AG09309 (cell line): Measurements from ENCODE around the gene FOSL2.

ENCODE experiments used
- DNase-seq: peaks from one replicate; pipeline ENCODE4 v3.0.0-alpha.2; 2010; ENCODE audit warnings: low read depth
- H3K4me3 ChIP-seq: 2 replicates; pipeline ENCODE4 v1.5.1; 2011; ENCODE audit warnings: mild to moderate bottlenecking, low read depth, low read length, moderate library complexity; ENCODE audit not compliant: control insufficient read depth
- TF ChIP-seq, protein P1 (sequence below): IDR thresholded peaks from 2 replicates; pipeline ENCODE4 v1.5.1; 2011; ENCODE audit warnings: mild to moderate bottlenecking, low read depth, low read length, inconsistent platforms; ENCODE audit not compliant: insufficient read depth, control insufficient read depth; ENCODE audit errors: missing control alignments

The FOSL2 gene

DNA sequence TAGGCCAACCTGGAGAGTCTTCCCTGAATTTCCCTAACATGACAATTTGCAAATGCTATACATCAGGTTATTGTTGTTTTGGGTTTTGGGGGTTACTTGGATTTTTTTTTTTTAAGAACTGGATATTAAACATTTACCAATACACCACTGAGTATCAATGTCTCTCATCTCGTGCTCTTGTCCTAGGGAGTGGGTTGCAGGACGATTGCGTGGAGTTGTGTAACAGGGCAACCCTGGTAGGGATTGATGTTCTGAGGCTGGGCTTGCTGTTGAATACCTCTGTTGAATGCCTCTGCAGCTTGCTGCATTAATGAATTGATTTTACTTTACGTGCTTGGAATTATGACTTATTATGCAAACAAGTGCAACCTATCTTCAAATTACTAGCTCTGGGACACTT is 18.8 kb upstream of the FOSL2 start:
- TF ChIP-seq, protein P1, sequence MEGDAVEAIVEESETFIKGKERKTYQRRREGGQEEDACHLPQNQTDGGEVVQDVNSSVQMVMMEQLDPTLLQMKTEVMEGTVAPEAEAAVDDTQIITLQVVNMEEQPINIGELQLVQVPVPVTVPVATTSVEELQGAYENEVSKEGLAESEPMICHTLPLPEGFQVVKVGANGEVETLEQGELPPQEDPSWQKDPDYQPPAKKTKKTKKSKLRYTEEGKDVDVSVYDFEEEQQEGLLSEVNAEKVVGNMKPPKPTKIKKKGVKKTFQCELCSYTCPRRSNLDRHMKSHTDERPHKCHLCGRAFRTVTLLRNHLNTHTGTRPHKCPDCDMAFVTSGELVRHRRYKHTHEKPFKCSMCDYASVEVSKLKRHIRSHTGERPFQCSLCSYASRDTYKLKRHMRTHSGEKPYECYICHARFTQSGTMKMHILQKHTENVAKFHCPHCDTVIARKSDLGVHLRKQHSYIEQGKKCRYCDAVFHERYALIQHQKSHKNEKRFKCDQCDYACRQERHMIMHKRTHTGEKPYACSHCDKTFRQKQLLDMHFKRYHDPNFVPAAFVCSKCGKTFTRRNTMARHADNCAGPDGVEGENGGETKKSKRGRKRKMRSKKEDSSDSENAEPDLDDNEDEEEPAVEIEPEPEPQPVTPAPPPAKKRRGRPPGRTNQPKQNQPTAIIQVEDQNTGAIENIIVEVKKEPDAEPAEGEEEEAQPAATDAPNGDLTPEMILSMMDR = no peak
- no peak overlapping the region for H3K4me3 ChIP-seq
- DNase-seq = no peak

DNA sequence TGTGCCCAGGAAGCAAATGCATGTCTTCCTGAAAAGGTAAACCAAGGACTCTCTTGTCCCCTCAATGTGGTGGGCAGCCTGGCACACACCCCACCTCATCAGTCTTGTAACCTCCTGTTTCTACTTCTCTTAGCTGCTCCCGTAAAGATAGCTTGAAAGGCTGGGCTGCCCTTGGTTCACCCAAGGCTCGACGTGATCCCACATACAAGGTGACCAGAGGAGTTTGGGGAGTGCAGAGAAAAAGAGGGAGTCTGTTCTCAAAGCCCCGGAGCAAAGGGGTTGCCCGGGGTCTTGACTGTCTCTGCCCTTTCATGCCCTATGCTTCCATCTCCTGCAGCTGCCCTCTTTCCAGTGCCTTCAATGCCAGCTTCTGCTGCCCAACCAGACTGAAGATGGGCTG is 18.3 kb upstream of the FOSL2 start:
- DNase-seq = no peak
- no peak overlapping the region for H3K4me3 ChIP-seq
- TF ChIP-seq, protein P1 = no peak

DNA sequence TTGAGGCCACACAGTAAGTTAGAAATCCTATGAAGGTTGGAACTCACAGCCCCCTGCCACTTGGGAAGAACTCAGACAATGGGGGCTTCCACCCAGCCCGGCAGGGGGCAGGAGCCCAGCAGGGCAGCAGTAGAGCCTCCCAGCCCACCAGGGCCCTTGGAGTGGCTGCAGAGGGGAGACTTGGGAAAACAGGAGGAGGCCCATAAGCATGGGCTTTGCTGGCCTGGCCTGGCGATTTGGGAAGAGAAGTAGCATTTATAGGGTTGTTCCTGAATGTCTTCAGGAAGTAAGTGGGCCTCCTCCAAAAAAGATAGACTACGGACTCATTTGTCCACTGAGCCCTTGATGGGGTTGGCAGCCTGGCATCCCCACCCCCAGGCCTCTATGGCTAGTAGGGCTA is 17.4 kb upstream of the FOSL2 start:
- no peak overlapping the region for H3K4me3 ChIP-seq
- TF ChIP-seq, protein P1 = no peak

GRCh38 chr2:28375742-28376631 is 16.7 kb upstream of the FOSL2 start:
- no peak overlapping the region for H3K4me3 ChIP-seq
- TF ChIP-seq, protein P1 = no peak
- no peak for DNase-seq

More for the DNA sequence above, 17.4 kb upstream of the FOSL2 start:
- DNase-seq = no peak

GRCh38 chr2:28377195-28377816 is 15.4 kb upstream of the FOSL2 start:
- TF ChIP-seq, protein P1 = no peak
- DNase-seq = no peak
- H3K4me3 ChIP-seq = no peak overlapping the region

- no peak overlapping the region for H3K4me3 ChIP-seq
- TF ChIP-seq, protein P1 = no peak
- DNase-seq = no peak
Observed at GRCh38 chr2:28377984-28378678, 14.5 kb upstream of the FOSL2 start.
